Colonic mucosa (tissue), 4 donors: ENCODE data around the gene MS4A4E. TPM values are rescaled to one million over a fixed set of nuclear protein-coding genes. Genes with fewer than 3 reads are reported as not detected.

Source experiments
- DNase-seq: peaks from one replicate; pipeline ENCODE4 v3.0.0-alpha.2; 2020
- H3K27ac ChIP-seq: fragments of 200-600 bp; one replicate; pipeline ENCODE4 v1.8.0; 2021
- H3K27me3 ChIP-seq: fragments of 200-600 bp; one replicate; pipeline ENCODE4 v1.8.0; 2021
- H3K36me3 ChIP-seq: fragments of 200-600 bp; one replicate; pipeline ENCODE4 v1.8.0; 2021
- H3K4me1 ChIP-seq: fragments of 200-600 bp; one replicate; pipeline ENCODE4 v1.8.0; 2021; ENCODE audit warnings: mild to moderate bottlenecking
- H3K4me3 ChIP-seq: fragments of 200-600 bp; one replicate; pipeline ENCODE4 v1.8.0; 2021
- H3K9ac ChIP-seq, 2 donors: one replicate each; pipeline ENCODE4 v1.7.0; 2013; ENCODE audit warnings: control low read depth in 2 of 2, low read depth in 2 of 2, low read length in 2 of 2
- H3K9me3 ChIP-seq: fragments of 200-600 bp; one replicate; pipeline ENCODE4 v1.8.0; 2021
- intact Hi-C: fragments of 100-400 bp; cut with DNase I; formaldehyde crosslinking; loops from one replicate; pipeline ENCODE4 v1.14.1; 2022
- total RNA-seq, 2 donors: library from RNA; stranded (reverse); fragmentation: NEBNext Ultra II Directional in 1 of 2; extraction: Animal tissue kit (Norgen Biotek cat#: 25700) in 1 of 2; gene quantifications; one replicate each; pipeline ENCODE4 v1.2.1, GENCODE V29; 2021
- TF ChIP-seq, protein P1 (sequence below): fragments of 200-600 bp; IDR thresholded peaks from one replicate; pipeline ENCODE4 v1.8.0; 2022; ENCODE audit warnings: antibody characterized with exemption, mild to moderate bottlenecking
- donor health status: healthy.
- donor health status: DM: no; HTN: no; CAD: no.
- donor health status: DM: no; HTN: no; CAD: no.

Gene MS4A4E
- total RNA-seq, 2 donors from 2014 or later: 0.69 to 1.0 TPM

DNA sequence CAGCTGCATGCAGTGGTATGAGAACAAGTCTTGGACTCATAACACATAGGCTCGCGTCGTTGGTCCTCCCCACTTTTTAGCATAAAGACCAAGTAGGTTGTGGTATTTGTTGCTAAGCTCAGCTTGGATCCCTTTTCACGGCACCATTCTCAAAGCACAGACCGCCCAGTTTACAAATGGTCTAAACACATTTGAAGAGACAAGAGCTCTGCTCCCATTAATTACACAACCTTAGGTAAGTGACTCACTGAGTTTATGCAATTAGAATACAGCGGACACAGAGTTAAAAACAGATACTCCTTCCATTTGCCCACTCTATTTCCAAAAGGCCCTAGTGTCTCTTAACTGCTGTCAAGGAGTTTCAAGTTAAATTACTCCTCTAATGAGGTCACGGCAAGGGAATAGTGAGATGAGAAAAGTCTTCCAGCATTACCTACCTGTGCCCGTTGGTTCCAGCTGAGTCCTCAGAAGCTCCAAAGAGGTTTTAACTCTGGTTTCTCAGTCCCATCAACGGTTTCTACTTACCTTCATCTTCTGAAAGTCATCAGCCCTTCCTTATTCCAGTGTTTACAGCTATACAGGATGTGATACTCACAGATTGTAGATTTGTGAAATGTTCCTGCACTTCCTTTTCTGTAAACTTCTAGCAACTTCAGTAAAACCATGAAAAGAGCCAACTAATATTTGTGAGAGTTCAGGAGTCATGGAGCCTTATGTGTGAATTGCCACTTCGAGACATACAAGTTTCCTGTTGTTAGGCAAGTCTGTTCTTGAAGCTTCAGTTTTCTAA is 60.2 kb downstream of the MS4A4E start, which contains the start of gene MS4A6A:
MS4A6A (minus strand) TSS at position 543 of the 790 bp plus-strand sequence. CDS start 1,356 bp downstream, outside the sequence.
- intact Hi-C loops: no loop called here
- no peak for DNase-seq
- H3K27ac ChIP-seq: peak within 1 kb of the TSS; percentile 22
- H3K36me3 ChIP-seq: no peaks in the 10 kb centered on the region
- H3K4me1 ChIP-seq: no peaks in the 10 kb centered on the region
- TF ChIP-seq, protein P1, sequence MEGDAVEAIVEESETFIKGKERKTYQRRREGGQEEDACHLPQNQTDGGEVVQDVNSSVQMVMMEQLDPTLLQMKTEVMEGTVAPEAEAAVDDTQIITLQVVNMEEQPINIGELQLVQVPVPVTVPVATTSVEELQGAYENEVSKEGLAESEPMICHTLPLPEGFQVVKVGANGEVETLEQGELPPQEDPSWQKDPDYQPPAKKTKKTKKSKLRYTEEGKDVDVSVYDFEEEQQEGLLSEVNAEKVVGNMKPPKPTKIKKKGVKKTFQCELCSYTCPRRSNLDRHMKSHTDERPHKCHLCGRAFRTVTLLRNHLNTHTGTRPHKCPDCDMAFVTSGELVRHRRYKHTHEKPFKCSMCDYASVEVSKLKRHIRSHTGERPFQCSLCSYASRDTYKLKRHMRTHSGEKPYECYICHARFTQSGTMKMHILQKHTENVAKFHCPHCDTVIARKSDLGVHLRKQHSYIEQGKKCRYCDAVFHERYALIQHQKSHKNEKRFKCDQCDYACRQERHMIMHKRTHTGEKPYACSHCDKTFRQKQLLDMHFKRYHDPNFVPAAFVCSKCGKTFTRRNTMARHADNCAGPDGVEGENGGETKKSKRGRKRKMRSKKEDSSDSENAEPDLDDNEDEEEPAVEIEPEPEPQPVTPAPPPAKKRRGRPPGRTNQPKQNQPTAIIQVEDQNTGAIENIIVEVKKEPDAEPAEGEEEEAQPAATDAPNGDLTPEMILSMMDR: no peak
- no peaks in the 10 kb centered on the region for H3K27me3 ChIP-seq
- peak within 1 kb of the TSS; percentile 15 for H3K4me3 ChIP-seq
- H3K9me3 ChIP-seq: no peaks in the 10 kb centered on the region
- peak within 1 kb of the TSS in 1 of 2 donors; percentile 34 for H3K9ac ChIP-seq

GRCh38 chr11:60175860-60176275 is 67.1 kb downstream of the MS4A4E start:
- intact Hi-C loops: no loop called here
- H3K27ac ChIP-seq: no peak overlapping the region
- no peaks in the 10 kb centered on the region for H3K4me1 ChIP-seq
- H3K9me3 ChIP-seq: no peaks in the 10 kb centered on the region
- no peaks in the 10 kb centered on the region for H3K36me3 ChIP-seq
- H3K27me3 ChIP-seq: no peaks in the 10 kb centered on the region
- no peak for DNase-seq
- TF ChIP-seq, protein P1: no peak
- H3K9ac ChIP-seq: no peak overlapping the region
- H3K4me3 ChIP-seq: no peak overlapping the region

GRCh38 chr11:60172011-60172410 is 70.9 kb downstream of the MS4A4E start:
- Histone ChIP-seq H3K4me1 (no peaks in the 10 kb centered on the region), H3K27ac (no peak overlapping the region), H3K9ac (no peak overlapping the region), H3K4me3 (no peak overlapping the region), H3K27me3 (no peaks in the 10 kb centered on the region), H3K36me3 (no peaks in the 10 kb centered on the region), H3K9me3 (no peaks in the 10 kb centered on the region)
- intact Hi-C loops: no loop called here
- TF ChIP-seq, protein P1: no peak
- no peak for DNase-seq

DNA sequence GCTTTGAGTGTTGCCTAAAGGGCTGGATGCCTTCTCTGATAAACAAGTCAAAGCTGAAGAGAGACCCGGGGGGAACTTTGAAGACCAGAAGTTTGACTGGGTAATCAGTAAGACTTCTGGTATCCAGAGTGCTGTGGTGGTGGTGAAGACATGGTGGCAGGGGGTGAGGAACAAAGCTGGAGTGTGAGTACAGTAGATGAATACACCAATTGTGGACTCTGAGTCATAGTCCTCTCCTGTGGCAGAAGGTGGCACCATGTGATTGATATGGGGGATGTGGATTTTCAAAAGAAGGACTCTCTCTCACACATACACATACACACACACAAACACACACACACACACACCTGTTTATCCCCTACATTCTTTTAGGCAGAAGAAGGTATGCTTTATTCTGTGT is 72.4 kb downstream of the MS4A4E start:
- TF ChIP-seq, protein P1: no peak
- no peaks in the 10 kb centered on the region for H3K27me3 ChIP-seq
- no peak for DNase-seq
- H3K27ac ChIP-seq: no peak overlapping the region
- no peaks in the 10 kb centered on the region for H3K9me3 ChIP-seq
- no peaks in the 10 kb centered on the region for H3K36me3 ChIP-seq
- H3K4me3 ChIP-seq: no peak overlapping the region
- no peak overlapping the region for H3K9ac ChIP-seq
- intact Hi-C loops: no loop called here
- no peaks in the 10 kb centered on the region for H3K4me1 ChIP-seq

DNA sequence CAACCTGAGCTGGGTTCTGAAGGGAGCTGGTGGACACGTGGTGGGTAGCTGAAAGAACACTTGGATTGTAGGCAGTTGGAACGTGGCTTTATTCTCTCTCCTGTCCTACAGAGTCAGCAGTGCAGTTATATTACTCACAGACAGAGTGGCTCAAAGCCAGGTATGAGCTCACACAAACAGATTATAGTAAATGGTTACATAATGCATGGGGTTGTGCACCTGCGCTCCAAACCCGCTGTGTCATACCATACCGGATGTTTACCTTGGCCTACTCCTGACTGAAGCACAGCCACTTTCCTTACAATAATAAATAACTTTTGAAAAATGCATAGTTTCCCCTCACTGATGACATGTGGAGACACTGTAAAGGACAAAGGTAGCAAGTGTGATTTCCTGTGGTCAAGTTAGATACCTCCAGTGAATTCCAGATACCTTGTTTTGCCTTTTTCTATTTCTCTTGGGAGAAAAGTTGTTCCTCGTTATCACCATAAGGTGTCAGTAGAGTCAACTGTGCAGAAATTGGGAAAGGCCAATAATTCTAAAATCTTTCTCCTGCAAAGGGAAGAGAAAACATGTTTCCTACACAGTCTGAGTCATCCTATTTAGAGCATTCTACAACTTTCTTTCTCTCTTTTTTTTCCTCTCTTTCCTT is 73.5 kb downstream of the MS4A4E start:
- Histone ChIP-seq H3K9ac (no peak overlapping the region), H3K4me3 (no peak overlapping the region), H3K9me3 (no peaks in the 10 kb centered on the region), H3K27me3 (no peaks in the 10 kb centered on the region), H3K4me1 (no peaks in the 10 kb centered on the region), H3K27ac (no peak overlapping the region), H3K36me3 (no peaks in the 10 kb centered on the region)
- intact Hi-C loops: no loop called here
- DNase-seq: no peak
- TF ChIP-seq, protein P1: peak; percentile 38
